K562 (cell line): ENCODE measurements around the gene RRH. TPM values are rescaled to one million over a fixed set of nuclear protein-coding genes. Genes with fewer than 3 reads are reported as not detected.

ENCODE experiments used
- BRF2 ChIP-seq: IDR thresholded peaks from 3 replicates; pipeline ENCODE4 v1.6.1; 2011; ENCODE audit warnings: borderline replicate concordance, mild to moderate bottlenecking; ENCODE audit not compliant: insufficient read length, insufficient read depth
- DDX20 ChIP-seq: fragments of 450-650 bp; IDR thresholded peaks from 2 replicates; pipeline ENCODE4 v1.6.1; 2016; ENCODE audit warnings: missing genetic modification characterization, low read depth, mild to moderate bottlenecking, missing compliant biosample characterization, moderate library complexity
- ESRRA ChIP-seq: fragments of 450-650 bp; IDR thresholded peaks from 2 replicates; pipeline ENCODE4 v1.6.1; 2014; ENCODE audit warnings: low read depth, mild to moderate bottlenecking, moderate library complexity, borderline replicate concordance
- FOXJ2 ChIP-seq: fragments of 200-800 bp; sonication (Bioruptor generic); IDR thresholded peaks from 2 replicates; pipeline ENCODE4 v1.6.1; 2016; ENCODE audit warnings: missing genetic modification characterization, missing compliant biosample characterization
- NEUROD1 ChIP-seq: fragments of 150-350 bp; IDR thresholded peaks from 2 replicates; pipeline ENCODE4 v1.6.1; 2014; ENCODE audit warnings: borderline replicate concordance, low read length, low read depth; ENCODE audit not compliant: partially characterized antibody
- POU5F1 ChIP-seq: fragments of 150-350 bp; IDR thresholded peaks from 2 replicates; pipeline ENCODE4 v1.6.1; 2014; ENCODE audit warnings: borderline replicate concordance, low read length, low read depth, mild to moderate bottlenecking; ENCODE audit not compliant: partially characterized antibody
- RBM15 ChIP-seq: fragments of 200-400 bp; formaldehyde crosslinking; IDR thresholded peaks from 2 replicates; pipeline ENCODE4 v1.6.1; 2018; ENCODE audit warnings: mild to moderate bottlenecking, low read length, moderate library complexity; ENCODE audit not compliant: insufficient read depth
- RREB1 ChIP-seq: fragments of 250-450 bp; sonication (Bioruptor Pico); IDR thresholded peaks from 2 replicates; pipeline ENCODE4 v1.4.0; 2020
- THAP7 ChIP-seq: fragments of 250-450 bp; sonication (Bioruptor Pico); IDR thresholded peaks from 2 replicates; pipeline ENCODE4 v1.5.0; 2021
- ZHX1 ChIP-seq: fragments of 150-350 bp; conservative IDR thresholded peaks from 2 replicates; pipeline ENCODE4 v1.6.1; 2014; ENCODE audit warnings: low read length
- ZNF444 ChIP-seq: fragments of 250-450 bp; sonication (Bioruptor Pico); IDR thresholded peaks from 2 replicates; pipeline ENCODE4 v1.4.0; 2020; ENCODE audit warnings: mild to moderate bottlenecking, moderate library complexity
- ZNF561 ChIP-seq: fragments of 450-650 bp; formaldehyde crosslinking; conservative IDR thresholded peaks from 2 replicates; pipeline ENCODE4 v1.4.0; 2020; ENCODE audit warnings: mild to moderate bottlenecking, moderate library complexity
- ZNF589 ChIP-seq: fragments of 200-800 bp; sonication (Bioruptor generic); IDR thresholded peaks from 2 replicates; pipeline ENCODE4 v1.6.1; 2016; ENCODE audit warnings: low read depth, missing genetic modification characterization, missing compliant biosample characterization
- polyA plus RNA-seq, 8 experiments: library from polyadenylated mRNA; depleted of rRNA in 4 of 8; stranded (reverse) in 5 of 8; unstranded in 3 of 8; fragments of >200 nt; fragmentation: Nextera tagmentation in 2 of 8; fragmentation: Illumina TruSeq in 1 of 8; extraction: Ambion mirVana in 2 of 8; extraction: Trizol in 1 of 8; gene quantifications; 2 replicates each; pipeline versions ENCODE4 v1.2.1 to v1.2.3, GENCODE V29; 2011 to 2014; ENCODE audit warnings: inconsistent platforms in 1 of 8, missing spikeins in 1 of 8
- total RNA-seq, 7 experiments: library from RNA; depleted of rRNA in 6 of 7; stranded (reverse); fragments of >200 nt in 6 of 7; fragmentation: Illumina TruSeq in 2 of 7; extraction: Trizol in 2 of 7; gene quantifications; 2 replicates each; pipeline versions ENCODE4 v1.2.1 to v1.2.3, GENCODE V29; 2011 to 2021; ENCODE audit warnings: low replicate concordance in 1 of 7
- TF ChIP-seq, protein P1 (sequence below): fragments of 450-650 bp; IDR thresholded peaks from 2 replicates; pipeline ENCODE4 v1.6.1; 2016; ENCODE audit warnings: low read depth, mild to moderate bottlenecking, moderate library complexity

The RRH gene
- total and polyA plus RNA-seq, 9 of the 15 experiments (the other 6 are each of a cell fraction or from before 2014, with no cell fraction given) = 0.04 to 0.31 (median 0.12) TPM; not detected in 3

- TF ChIP-seq RREB1 (CRISPR knock-in tag) (no peak), THAP7 (CRISPR knock-in tag) (no peak), ESRRA (peak; percentile 41; the same call in 1 of the 2 replicates), ZNF561 (CRISPR knock-in tag) (no peak), NEUROD1 (peak; percentile 72), BRF2 (no peak), POU5F1 (no peak), RBM15 (no peak), DDX20 (tag) (no peak), ZNF589 (CRISPR knock-in tag) (peak; percentile 59; the same call in 1 of the 2 replicates), FOXJ2 (0 out of 2 replicates have a peak, but pooled peaks have one; percentile 59), ZNF444 (CRISPR knock-in tag) (no peak), ZHX1 (no peak)
- TF ChIP-seq, protein P1, sequence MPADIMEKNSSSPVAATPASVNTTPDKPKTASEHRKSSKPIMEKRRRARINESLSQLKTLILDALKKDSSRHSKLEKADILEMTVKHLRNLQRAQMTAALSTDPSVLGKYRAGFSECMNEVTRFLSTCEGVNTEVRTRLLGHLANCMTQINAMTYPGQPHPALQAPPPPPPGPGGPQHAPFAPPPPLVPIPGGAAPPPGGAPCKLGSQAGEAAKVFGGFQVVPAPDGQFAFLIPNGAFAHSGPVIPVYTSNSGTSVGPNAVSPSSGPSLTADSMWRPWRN = no peak
Measured at GRCh38 chr4:109815151-109816081, 12.4 kb upstream of the RRH start, which contains the start of gene GAR1 (continued).
